Pulmonary artery endothelial cell (primary cell): ENCODE measurements around the gene ATP13A2. TPM values are rescaled to one million over a fixed set of nuclear protein-coding genes. Genes with fewer than 3 reads are reported as not detected.

Source experiments
- DNase-seq: peaks from one replicate; pipeline ENCODE4 v3.0.0-alpha.2; 2011; ENCODE audit warnings: low read depth, low spot score
- total RNA-seq: library from RNA; depleted of rRNA; stranded (reverse); fragments of >200 nt; gene quantifications from 2 replicates; pipeline ENCODE4 v1.2.3, GENCODE V29; 2014

The ATP13A2 gene
- total RNA-seq, 1 donor from 2014 or later: 41.6 TPM

- no peak for DNase-seq
Measured at GRCh38 chr1:17005365-17005740, 6.4 kb downstream of the ATP13A2 start.

GRCh38 chr1:17004466-17005364, 7.0 kb downstream of the ATP13A2 start:
- no peak for DNase-seq

GRCh38 chr1:17002524-17002902, 9.2 kb downstream of the ATP13A2 start:
- DNase-seq: no peak

GRCh38 chr1:17001760-17002523, 9.8 kb downstream of the ATP13A2 start:
- no peak for DNase-seq

DNA sequence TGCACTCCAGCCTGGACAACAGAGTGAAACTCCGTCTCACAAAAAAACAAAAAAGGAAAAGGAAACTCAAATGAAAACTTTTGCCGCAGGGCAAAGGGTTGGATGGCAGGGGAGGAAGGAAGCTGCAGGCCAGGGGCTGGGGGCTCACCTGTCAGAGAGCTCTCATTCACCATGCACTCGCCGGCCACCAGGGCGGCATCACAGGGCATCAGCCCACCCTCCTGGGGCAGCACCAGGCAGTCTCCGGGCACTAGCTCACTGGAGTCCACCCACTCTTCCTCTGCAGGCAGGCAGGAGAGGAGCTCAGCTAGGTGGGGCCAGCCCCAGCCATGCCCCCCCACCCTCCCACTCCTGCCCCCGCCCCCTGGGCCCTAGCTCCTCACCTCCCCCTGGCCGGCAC, 11.9 kb downstream of the ATP13A2 start:
- no peak for DNase-seq

- DNase-seq: no peak
Measured at GRCh38 chr1:16998589-16998988, 13.1 kb downstream of the ATP13A2 start.

DNA sequence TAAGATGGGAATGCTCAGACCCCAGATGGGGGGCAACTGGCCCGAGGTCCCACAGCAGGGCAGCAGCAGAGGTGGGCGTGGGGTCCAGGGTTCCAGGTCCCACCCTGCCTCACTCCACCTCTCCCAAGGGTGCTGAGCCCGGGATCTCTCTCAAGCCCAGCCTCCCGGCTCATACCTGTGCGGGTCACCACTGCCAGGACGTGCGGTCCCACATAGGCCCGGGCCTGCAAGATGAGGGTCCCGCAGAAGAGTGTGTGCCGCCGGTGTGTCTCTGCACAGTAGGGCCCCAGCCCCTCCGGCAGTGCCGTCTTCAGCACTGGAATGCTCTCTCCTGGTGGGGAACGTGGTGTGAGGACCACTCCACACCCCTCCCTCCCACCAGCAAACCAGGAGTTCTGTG, 14.9 kb downstream of the ATP13A2 start:
- DNase-seq: no peak

DNA sequence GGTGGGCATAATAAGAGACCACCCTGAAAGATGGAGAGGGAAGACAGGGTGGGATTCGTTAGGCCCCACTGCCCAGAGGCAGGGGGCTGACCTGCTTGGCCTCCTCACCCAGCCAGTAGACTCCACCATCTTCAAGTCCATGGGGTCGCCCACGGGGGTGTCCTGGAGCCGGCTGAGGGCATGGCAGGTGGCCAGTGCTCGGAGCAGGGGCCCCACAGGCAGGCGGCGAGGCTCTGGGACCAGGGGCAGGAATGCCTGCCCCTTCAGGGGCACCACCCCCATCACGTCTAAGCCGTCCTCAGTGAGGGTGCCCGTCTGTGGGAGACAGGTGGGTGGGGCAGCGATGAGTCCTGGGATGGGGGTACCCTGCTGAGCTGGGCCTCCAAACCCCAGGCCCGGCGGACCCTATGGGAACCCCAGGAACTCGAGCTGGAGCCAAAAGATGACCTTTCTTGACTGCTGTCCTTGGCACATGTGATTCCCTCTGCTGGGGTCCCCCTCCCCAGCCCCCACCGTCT, 18.1 kb downstream of the ATP13A2 start:
- DNase-seq: no peak

- DNase-seq: no peak
Measured at GRCh38 chr1:16992675-16993074, 19.1 kb downstream of the ATP13A2 start.

DNA sequence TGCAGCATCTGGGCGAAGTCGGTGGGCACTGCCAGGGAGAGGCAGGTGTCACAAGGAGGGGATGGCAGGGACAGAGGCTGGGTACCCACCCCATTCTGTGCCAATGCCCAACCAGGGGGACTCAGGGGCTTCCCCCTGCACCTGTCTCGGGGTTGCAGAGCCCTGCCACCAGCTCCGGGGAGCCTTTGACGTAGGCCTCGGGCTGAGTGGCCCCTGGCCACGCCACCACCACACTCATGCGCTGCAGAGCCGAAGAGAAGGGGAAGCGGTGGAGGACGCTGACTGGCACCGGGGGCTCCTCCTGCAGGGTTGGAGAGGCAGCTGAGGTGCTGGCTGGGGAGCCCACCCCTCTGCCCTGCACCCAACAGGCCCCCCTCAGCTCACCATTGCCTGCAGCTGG, 19.6 kb downstream of the ATP13A2 start:
- no peak for DNase-seq

GRCh38 chr1:16991571-16991970, 20.2 kb downstream of the ATP13A2 start:
- no peak for DNase-seq

GRCh38 chr1:16989676-16990391, 21.9 kb downstream of the ATP13A2 start:
- DNase-seq: no peak

- no peak for DNase-seq
Measured at GRCh38 chr1:16988210-16988609, 23.5 kb downstream of the ATP13A2 start.

DNA sequence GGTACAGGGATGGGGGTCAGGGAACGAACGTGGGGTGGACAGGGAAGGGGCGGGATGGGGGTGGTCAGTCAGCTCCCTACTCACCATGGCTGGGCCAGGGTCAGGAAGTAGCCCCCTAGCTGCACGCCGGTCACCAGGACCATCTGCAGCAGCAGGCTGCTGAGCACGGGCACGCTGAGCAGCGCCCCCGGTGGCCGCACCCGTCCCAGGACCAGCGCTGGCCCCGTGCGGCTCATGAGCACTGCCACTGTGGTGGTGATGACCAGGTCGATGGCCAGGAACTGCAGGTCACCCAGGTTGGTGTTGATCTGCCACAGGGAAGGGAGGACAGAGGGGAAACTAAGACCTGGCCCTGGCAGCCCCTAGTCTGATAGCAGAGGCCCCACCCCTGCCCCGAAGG, 24.8 kb downstream of the ATP13A2 start:
- no peak for DNase-seq

GRCh38 chr1:16986560-16986959, 25.2 kb downstream of the ATP13A2 start:
- no peak for DNase-seq

DNA sequence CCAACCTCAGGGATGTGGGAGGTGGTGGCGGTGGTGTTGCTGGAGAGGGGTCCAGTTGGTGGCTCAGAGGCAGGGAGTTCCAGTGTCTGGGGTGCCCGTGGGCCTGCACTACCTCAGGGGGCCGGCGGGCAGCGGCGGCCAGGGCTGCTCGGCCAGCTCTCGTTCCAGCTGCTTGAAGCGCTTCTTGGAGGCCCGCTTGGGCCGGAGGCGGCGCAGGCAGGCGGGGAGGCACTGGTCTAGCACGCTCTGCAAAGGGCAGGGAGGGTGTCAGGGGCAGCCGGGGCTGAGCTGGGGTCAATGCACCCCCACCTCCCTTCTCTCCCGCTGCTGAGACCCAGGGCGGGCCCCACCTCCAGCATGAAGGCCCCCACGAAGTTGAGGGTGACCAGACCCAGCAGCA, 25.6 kb downstream of the ATP13A2 start:
- DNase-seq: no peak

DNA sequence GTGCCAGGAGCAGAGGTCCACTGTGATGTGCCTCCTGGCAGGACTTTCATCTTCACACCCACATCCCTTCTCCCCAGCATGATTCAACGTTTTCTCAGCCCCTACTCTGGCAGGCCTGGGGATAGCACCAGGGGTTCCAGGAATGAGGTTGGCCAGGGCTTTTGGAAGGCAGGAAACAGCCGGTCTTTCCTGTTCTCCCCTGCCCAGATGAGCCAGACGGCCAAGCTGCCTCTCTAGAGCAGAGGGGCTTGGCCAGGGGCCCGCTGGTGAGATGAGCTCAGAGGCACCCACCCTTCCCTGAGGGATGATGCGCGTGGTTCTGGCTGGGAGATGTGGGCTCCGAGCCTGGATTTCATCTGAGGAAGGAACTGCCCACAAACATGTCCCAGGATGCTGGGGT, 27.0 kb downstream of the ATP13A2 start:
- DNase-seq: peak; percentile 85

DNA sequence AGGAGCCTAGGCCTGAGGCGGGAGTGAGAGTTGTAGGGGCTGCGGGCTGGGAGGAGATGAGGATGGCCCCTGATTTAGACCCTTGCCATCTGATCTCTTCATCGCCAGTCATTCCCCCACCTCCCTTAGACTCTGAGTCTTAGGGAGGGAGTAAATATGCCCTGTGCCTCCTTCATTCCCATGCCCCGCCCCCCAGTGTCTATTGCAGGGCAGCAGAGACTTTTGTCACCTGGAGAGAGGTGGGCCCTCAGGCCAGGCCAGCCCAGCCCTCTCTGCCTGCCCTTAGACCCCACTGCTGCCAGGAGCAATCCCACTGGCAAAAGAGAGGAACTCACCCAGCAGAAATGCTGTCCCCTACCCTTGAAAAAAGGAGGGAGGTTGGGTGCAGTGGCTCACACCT, 28.1 kb downstream of the ATP13A2 start:
- DNase-seq: no peak

GRCh38 chr1:16982902-16983301, 28.8 kb downstream of the ATP13A2 start:
- DNase-seq: no peak

GRCh38 chr1:16981269-16981849, 30.4 kb downstream of the ATP13A2 start:
- DNase-seq: no peak

DNA sequence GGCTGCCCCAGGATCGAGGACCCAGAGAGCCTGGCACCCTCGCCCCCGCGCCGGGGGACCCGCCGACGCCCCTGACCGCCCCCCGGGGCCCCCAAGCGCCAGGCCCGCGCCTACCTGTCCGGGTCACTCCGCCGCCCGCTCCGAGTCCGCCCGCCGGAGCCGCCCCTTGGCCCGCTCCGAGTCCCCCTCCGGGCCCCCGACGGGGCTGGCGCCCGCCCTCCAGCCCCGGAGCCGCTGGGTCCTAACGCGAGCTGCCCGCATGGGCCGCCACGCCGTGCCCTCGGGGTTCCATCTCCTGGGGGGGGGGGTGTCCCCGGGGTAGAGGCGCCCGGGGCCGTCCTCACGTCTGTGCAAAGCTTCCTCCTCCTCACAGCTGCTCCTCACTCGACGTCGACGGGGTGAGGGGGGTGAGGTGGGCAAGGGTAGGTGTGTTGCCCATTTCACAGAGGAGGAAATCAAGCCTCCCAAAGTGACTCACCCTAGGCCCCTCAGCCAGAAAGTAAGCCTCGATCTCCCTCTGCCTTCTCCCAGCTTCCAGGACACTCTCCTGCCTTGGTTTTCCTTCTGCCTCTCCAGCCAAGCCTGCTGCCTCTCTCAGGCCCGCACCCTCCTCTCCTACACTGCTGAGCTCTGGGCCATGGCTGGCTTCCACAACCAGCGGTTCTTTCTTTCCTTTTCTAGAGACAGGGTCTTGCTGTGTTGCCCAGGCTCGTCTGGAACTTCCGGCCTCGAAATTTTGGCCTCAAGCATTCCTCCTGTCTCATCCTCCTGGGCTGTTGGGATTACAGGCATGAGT, 31.1 kb downstream of the ATP13A2 start, which contains the start of gene MFAP2:
Gene MFAP2, minus strand, starts transcription at position 148 of the 796 bp plus-strand sequence. CDS start 2,347 bp downstream, outside the sequence.
- no peak for DNase-seq
